ENCODE measurements around the gene PPFIA3. TPM values are rescaled to one million over a fixed set of nuclear protein-coding genes. Genes with fewer than 3 reads are reported as not detected.

The PPFIA3 gene
- polyA plus RNA-seq, 1 of the 3 experiments (the other 2 are of a cell fraction) = 5.7 TPM

- no peaks in the 10 kb centered on the region for H3K9me3 ChIP-seq
- TF ChIP-seq RXRA (IDR thresholded peaks at IDR 0.05; ENCODE audit: borderline replicate concordance, low read depth) (no peak), ELF1 (IDR thresholded peaks at IDR 0.05) (no peak)
- H3K9me2 ChIP-seq = no peaks in the 10 kb centered on the region
- peak overlapping the region; percentile 83 for H3K9ac ChIP-seq
- peaks cover 19% of the 10 kb centered on the region for H3F3A ChIP-seq (replicated peaks; ENCODE audit: insufficient read depth)
- CTCF ChIA-PET = interaction anchor here (0.9 to 11.1 kb wide), 7 partner anchors 15 to 180 kb away, joined by 3 to 87 read pairs (median 3); partner anchors contain the start of gene LIN7B
- H3K4me3 ChIP-seq (ENCODE audit: low read depth in 2 of 2, low read length in 1 of 2) = peak overlapping the region; percentile 91 to 96
- H3K27ac ChIP-seq (ENCODE audit: low read depth in 2 of 2, low read length in 1 of 2) = peak overlapping the region; percentile 68 to 87; a peak in 2 of 4 replicates
- POLR2A ChIA-PET = interaction anchor here (1.0 to 1.3 kb wide), 5 partner anchors 23 to 57 kb away, joined by 3 to 4 read pairs (median 3); partner anchors contain the start of gene LIN7B
- H3K79me2 ChIP-seq (ENCODE audit: insufficient read depth) = no peaks in the 10 kb centered on the region
- DNase-seq = no peak
- peak overlapping the region; percentile 78 for H2AFZ ChIP-seq (ENCODE audit: low read depth)
- no peaks in the 10 kb centered on the region for H3K36me3 ChIP-seq (replicated peaks in 1 of 2; ENCODE audit: control insufficient read depth in 1 of 2, insufficient read depth in 2 of 2, low read length in 1 of 2)
- H4K20me1 ChIP-seq (ENCODE audit: insufficient read depth) = no peaks in the 10 kb centered on the region
- peaks cover 0 to 21% of the 10 kb centered on the region in 2 experiments; a peak in 1 of 4 replicates for H3K4me1 ChIP-seq (ENCODE audit: control insufficient read depth in 1 of 2, insufficient read depth in 2 of 2, low read depth in 1 of 2, low read length in 1 of 2)
- H3K4me2 ChIP-seq = peak overlapping the region; percentile 100
- 17% methylated on average over 15 of the region's 16 CpGs for WGBS (ENCODE audit: low lambda C conversion rate)
- H3K27me3 ChIP-seq (ENCODE audit: insufficient read depth) = no peaks in the 10 kb centered on the region
Observed at GRCh38 chr19:49150944-49151243, 31.6 kb downstream of the PPFIA3 start.

GRCh38 chr19:49151267-49152118 lies 32.1 kb downstream of the PPFIA3 start:
- no peaks in the 10 kb centered on the region for H3K36me3 ChIP-seq (replicated peaks in 1 of 2; ENCODE audit: control insufficient read depth in 1 of 2, insufficient read depth in 2 of 2, low read length in 1 of 2)
- WGBS (ENCODE audit: low lambda C conversion rate) = 22% methylated on average over 41 of the region's 45 CpGs

More at GRCh38 chr19:49151267-49152118, 32.1 kb downstream of the PPFIA3 start:
- H4K20me1 ChIP-seq (ENCODE audit: insufficient read depth) = no peaks in the 10 kb centered on the region
- peak overlapping the region; percentile 29; the same call in 1 of the 2 replicates for H2AFZ ChIP-seq (ENCODE audit: low read depth)
- peak; percentile 79 for DNase-seq
- H3K4me3 ChIP-seq (ENCODE audit: low read depth in 2 of 2, low read length in 1 of 2) = peak overlapping the region in 1 of 2 experiments; percentile 91; a peak in 2 of 4 replicates
- H3K9me2 ChIP-seq = no peaks in the 10 kb centered on the region
- no peaks in the 10 kb centered on the region for H3K9me3 ChIP-seq
- H3K4me2 ChIP-seq = peak overlapping the region; percentile 100
- no peak for TF ChIP-seq ELF1 (IDR thresholded peaks at IDR 0.05)
- TF ChIP-seq FOXJ3 (CRISPR knock-in tag; IDR thresholded peaks at IDR 0.05) = no peak
- TF ChIP-seq MAX (IDR thresholded peaks at IDR 0.05; ENCODE audit: low read depth) = peak; percentile 87
- TF ChIP-seq USF1 (IDR thresholded peaks at IDR 0.05; ENCODE audit: borderline replicate concordance, low read depth) = peak; percentile 53; the same call in 1 of the 2 replicates
- 0 out of 2 replicates have a peak, but pooled peaks have one; percentile 27 for TF ChIP-seq RCOR1 (IDR thresholded peaks at IDR 0.05; ENCODE audit: low read length)
- no peak for TF ChIP-seq YY1 (IDR thresholded peaks at IDR 0.05; ENCODE audit: low read depth)
- H3K79me2 ChIP-seq (ENCODE audit: insufficient read depth) = no peaks in the 10 kb centered on the region
- peaks cover 0 to 15% of the 10 kb centered on the region in 2 experiments; a peak in 1 of 4 replicates for H3K4me1 ChIP-seq (ENCODE audit: control insufficient read depth in 1 of 2, insufficient read depth in 2 of 2, low read depth in 1 of 2, low read length in 1 of 2)
- no peak overlapping the region; a peak in 1 of 4 replicates for H3K27ac ChIP-seq (ENCODE audit: low read depth in 2 of 2, low read length in 1 of 2)
- CTCF ChIA-PET = interaction anchor here (0.9 to 11.1 kb wide), 6 partner anchors 16 to 181 kb away, joined by 3 to 87 read pairs (median 4); partner anchors contain the start of gene LIN7B
- no peaks in the 10 kb centered on the region for H3K27me3 ChIP-seq (ENCODE audit: insufficient read depth)
- POLR2A ChIA-PET = interaction anchor here (1.0 to 1.3 kb wide), 3 partner anchors 23 to 57 kb away, joined by 3 read pairs; partner anchors contain the start of gene LIN7B
- no peak overlapping the region; the same call in 1 of the 2 replicates for H3K9ac ChIP-seq
- peaks cover 18% of the 10 kb centered on the region for H3F3A ChIP-seq (replicated peaks; ENCODE audit: insufficient read depth)
